Medulla oblongata (tissue), 1 donor: ENCODE results near the gene LAPTM5.
A peak's percentile ranks its signal among the peaks of the same experiment; 100 is the strongest.
"Not testable (repeated sequence)": the region's sequence is repeated elsewhere in the genome, so short reads cannot be mapped to it uniquely, and the experiment has no call there.

Experiments used
- DNase-seq: peaks from one replicate; pipeline ENCODE4 v3.0.0-alpha.2; 2015; ENCODE audit errors: extremely low spot score

The LAPTM5 gene

DNA sequence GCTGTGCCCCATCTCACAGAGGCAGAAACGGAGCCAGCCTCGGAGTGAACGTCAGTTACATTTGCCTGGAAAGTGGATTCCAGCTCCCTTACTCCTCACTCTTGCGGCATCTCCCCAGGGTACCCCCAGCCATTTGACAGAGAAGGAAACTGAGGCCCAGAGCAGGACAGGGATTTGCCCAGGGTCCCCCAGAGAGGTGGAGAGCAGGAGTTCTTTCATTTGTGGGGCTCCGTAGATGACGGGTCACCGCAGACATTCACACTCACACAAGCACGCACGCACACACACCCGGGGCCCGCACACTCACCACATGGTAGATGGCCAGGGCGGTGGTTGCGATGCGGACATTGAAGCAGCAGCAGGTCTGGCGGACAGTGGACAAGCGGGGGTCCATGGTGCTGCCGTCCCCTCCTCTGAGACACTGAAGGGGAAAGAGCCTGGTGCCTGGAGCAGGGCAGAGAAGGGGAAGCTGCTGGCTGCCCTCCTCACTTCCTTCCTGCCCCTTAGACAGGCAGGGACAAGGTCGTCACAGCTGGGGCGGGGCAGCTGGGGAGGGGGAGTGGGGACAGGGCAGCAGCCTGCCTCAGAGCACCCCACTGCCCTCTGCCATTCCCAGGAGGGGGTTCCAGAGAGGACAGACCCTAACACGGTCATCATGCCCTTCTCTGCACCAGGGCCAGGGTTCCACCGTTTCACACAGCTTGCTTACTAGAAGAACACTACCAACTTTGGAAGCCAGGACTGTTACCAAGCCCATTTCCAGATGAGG lies at the start of gene LAPTM5:
LAPTM5 (minus strand) TSS at position 423 of the 769 bp plus-strand sequence; CDS start at position 394, 29 bp downstream.
- DNase-seq, result peak; percentile 63

DNA sequence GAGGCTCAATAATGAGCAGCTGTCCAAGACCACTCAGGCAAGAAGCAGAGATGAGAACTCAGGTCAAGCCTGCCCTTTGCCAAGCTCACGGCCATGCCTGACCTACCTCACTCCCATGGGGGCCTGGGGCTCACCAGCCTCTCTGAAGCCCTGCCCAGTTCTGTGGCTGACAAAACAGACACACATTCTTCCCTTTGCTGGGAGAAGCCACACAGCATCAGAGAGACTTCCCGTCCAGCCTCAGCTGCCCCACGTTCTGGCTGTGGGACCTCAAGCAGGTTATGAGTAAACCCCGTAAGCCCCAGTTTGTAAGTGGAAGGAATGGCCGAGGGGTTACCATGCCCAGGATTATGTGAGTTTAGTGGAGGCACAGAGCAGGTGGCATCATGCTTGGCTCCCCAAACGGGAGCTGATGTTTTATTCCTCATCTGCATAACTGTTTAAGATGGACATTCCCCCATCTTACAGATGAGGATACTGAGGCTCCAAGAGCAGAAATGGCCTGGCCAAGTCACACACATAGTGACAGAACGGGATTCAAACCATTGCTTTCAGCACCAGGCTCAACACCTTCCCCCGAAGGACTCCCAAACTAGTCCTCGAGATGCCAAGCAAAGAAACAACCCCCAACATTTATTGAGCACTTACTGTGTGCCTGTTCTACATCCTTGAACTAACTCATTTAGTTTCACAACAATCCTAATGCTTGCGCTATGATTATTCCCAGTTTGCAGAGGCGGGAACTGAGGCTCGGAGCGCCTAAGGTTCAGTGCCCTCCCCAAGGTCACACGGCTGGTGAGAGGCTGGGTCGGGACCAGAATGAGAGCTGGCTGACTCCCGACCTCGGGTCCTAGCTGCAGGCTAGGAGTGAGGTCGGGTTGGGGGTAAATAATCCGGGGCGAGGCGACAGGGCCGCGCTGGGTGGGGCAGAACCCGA lies 49.1 kb upstream of the LAPTM5 start:
- no peak for DNase-seq

- no peak for DNase-seq
Measured at GRCh38 chr1:30805304-30806003, 47.9 kb upstream of the LAPTM5 start.

DNA sequence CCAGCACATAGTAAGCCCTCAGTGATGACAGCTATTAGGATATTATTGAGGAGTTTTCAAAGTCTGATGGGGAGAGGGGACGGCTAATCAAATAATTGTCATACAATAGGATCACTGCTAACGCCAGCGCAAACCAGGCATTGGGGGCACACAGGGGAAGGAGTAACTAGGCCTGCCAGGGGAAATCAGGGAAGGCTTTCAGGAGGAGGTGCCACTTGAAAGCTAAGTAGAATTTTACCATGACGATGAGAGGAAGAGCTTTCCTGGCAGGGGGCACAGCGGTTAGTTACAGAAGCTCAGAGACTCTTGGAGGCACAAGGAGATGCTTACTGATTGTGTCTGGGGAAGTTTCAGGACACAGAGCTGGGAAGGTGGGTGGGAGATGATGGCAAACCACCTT lies 47.2 kb upstream of the LAPTM5 start:
- DNase-seq, result no peak

DNA sequence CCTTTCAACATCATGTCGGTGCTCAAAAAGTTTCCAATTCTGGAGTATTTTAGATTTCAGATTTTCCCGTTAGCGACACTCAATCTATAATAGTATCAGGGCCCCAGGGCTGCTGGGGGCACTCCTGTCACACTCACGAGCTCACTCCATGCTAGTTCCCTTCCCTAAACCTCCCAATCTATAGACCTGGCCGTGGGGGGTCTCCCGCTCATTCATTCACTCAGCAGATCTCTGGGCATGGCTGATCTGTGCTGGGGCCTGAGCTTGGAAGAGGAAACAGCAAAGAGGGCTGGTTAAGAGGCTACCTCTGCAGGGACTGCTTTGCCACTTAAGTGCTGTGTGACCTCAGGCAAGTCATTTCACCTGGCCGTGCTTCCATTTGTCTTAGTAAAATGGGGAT lies 46.8 kb upstream of the LAPTM5 start:
- no peak for DNase-seq

DNA sequence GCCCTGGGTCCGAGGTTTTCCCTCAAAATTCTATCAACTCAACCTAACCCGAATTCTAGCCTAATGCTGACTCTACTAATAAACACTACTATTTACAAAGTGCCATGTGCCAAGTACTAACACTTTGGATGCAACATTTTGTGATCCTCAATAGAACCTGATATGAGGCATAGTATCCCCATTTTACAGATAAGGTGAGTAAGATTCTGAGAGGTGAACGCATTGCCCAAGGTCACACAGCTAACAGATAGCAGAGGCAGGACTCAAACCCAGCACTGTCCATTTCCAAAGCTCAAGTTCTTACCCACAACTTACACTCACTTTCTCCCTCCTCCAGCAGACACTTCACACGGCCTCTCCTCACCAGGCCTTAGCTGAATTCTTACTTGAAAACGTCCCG lies 46.0 kb upstream of the LAPTM5 start:
- DNase-seq, result no peak

DNA sequence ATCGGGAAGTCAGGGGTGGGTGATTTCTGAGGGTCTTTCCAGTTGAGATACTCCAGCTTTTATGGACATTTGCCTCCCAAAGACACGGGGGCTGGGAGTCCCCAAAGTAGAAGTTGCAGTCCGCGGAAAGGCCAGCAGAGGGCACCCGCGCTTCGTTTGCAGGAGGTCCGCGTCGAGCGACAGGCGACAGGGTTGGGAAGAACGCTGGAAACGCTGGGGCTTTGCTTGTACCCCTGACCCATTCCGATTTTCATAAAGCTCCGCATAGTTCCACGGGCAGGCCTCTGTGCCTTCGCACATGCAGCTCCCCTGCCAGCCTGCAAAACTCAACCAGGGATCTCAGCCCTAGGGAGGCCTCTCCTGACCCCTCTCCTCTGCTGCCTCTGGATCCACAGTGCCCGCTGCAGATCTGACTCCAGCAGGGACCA lies 44.2 kb upstream of the LAPTM5 start:
- peak; percentile 85 for DNase-seq

GRCh38 chr1:30799233-30799511 lies 41.6 kb upstream of the LAPTM5 start:
- DNase-seq, result no peak

DNA sequence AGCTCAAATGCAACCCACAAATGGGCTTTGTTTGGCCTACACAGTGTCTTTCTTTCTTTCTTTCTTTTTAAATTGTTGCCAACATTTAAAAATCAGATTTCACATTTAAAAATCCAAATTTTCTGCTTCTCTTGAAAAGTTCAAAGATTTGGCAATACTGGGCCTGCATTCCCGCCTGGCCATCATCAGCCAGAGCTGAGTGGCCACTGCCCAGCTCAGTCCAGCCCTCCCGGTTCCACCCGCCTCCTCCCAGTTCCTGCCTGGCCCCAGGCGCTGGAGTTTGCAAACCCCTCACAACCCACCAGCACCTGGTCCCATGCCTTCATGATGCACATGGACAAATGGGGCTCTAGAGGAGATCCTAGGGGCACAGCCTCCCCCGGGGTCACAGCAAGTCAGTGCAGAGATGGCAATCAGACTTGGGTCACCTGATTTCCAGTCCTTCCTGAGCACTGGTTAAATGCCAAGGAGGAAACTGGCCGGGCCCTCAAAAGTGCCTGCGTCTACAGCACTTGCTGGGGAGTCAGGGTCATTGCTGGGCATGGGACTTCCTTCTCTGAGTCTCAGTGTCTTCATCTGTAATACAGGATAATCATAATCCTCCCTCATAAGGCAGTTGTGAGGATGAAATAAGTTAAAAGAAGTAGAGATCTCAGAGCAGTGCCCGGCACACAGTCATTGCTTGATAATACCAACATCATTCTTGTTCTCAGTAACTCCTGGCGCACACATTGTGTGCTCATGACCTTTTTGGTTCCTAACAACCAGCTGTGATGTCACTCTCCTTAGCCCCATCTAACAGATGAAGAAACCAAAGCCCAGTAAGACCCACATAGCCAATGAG lies 41.0 kb upstream of the LAPTM5 start:
- peak; percentile 68 for DNase-seq

DNA sequence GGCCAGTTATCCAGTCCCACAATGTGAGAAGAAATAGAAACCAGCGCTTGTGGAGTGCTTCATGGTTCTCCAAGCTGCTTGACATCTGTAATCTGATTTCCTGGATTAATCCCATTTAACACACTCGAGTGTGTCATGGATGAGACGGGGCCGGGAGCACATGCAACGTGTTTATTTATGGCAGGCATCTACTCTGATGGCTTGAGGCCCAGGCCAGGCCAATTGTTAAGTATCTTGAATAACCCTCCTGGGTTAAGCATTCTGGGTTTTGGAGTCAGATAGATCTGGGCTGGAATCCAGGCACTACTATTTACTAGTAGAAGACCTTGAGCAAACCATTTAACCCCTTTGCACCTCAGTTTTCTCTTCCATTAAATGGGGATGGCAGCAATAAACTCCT lies 37.5 kb upstream of the LAPTM5 start:
- DNase-seq, result no peak

DNA sequence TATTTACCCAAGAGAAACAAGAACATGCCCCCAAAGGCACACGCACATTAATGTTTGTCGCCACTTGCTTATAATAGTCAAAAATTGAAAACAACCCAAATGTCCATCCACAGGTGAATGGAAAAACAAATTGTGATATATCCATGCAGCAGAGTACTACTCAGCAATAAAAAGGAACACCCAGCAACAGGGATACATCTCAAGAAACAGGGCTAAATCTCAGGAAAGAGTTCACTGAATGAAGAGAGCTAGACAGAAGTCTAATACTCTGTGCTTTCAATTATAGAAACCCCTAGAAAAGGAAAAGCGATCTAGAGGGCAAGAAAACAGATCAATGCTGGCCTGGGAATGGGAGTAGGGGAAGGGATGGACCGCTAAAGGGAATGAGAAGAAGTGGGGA lies 36.7 kb upstream of the LAPTM5 start:
- DNase-seq, result no peak

GRCh38 chr1:30793209-30793608 lies 35.6 kb upstream of the LAPTM5 start:
- no peak for DNase-seq

DNA sequence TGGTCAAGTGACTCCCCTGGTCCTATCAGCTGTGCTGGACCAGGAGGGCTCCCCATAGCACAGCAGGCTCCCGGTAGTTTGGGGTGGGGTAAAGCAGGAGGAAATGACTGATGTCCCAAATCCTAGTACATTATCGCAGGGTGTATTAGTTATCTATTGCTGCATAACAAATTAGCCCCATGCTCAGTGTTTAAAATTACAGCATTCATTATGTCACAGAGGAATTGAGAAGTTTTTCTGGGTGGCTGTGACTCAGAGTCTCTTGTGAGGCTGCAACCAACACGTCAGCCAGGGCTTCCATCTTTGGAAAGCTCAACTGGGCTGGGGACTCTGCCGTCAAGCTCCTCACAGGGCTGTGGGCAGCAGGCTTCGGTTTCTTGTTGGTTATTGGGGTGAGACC lies 34.3 kb upstream of the LAPTM5 start:
- DNase-seq, result no peak

GRCh38 chr1:30790850-30791778 lies 33.5 kb upstream of the LAPTM5 start:
- no peak for DNase-seq

DNA sequence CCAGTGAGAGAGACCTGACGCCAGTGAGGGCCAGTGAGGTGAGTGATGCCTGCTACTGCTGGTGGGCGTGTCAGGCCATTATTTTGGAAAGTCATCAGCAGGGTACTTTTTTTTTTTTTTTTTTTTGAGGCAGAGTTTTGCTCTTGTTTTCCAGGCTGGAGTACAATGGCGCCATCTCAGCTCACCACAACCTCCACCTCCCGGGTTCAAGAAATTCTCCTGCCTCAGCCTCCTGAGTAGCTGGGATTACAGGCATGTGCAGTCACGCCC lies 32.6 kb upstream of the LAPTM5 start:
- DNase-seq, result not testable (repeated sequence)

DNA sequence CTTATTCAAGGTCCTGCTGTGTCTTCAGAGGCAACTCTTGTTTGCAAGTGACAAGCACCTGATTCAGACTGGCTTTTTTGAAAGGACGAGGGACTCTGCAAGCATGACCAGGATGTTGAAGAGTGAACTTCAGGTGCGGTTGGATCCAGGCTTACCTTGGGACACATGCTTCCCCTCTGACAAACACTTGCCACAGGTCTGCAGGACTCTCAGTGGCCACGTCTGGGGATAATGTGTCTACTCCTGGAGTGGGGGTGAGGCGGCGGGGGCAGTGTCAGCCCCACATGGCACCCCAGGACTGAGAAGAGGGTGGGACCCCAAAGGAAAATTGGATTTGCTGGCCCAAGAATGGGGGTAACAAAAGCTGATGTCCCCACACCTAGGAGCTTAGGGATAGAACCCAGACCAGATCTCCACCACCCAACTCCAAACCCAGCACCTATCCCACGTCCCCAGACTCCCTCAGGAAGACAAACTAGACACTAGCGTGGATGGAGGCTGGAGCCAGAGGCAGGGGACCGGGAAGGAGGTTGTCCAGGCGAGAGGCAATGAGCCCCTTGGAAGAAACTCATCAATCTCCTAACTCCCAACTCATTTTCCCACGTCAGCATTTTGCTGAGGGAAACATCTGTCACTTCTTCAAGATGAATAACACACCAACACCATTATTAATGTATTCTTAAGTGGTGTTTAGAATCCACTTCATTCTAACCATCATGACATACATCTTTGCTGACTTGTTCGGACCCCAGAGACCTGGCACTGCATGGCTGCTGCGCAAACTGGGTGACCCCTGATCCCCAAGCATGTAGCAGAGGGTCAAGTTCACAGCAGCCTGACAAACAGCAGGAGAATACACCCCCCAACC lies 32.0 kb upstream of the LAPTM5 start:
- no peak for DNase-seq

- no peak for DNase-seq
Measured at GRCh38 chr1:30788580-30789387, 31.2 kb upstream of the LAPTM5 start.

DNA sequence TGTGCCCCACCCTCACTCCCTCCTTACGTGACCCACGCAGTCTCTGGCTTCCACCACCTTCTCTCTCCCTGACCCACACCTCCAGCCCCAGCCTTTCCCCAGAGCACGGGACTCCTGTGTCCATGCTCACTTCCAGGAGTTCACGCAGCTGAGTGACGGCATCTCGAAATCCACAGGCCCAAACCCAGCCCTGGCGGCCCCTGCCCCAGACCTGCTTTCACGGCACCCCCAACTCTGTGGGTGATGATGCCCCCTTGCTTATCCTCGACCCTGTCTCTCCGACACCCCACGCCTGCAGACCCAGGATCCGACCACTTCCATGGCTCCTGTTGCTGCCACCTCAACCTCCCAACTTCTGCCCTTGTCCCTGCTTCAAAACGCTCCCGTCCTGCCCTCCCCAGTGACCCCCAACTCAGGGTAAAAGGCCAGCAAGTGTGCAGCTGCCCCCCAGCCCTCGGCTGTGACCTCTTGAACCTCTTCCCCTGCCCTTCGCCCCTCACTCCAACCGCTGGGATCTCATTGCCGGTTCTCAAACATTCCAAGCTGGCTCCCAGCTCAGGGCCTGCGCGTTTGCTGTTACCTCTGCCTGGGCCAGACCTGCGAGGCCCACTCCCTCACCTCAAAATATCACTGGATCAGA lies 30.4 kb upstream of the LAPTM5 start:
- no peak for DNase-seq
